Posterior cingulate gyrus (tissue), 11 donors: ENCODE data around the gene FGFRL1.
"Not testable (repeated sequence)": the region's sequence is repeated elsewhere in the genome, so short reads cannot be mapped to it uniquely, and the experiment has no call there.

Source experiments
- DNase-seq, 10 donors: peaks; one replicate each; pipeline versions ENCODE4 v3.0.0 to v3.0.0-alpha.2; 2020 to 2021; ENCODE audit warnings: mixed read lengths in 3 of 10
- intact Hi-C: fragments of 100-400 bp; cut with DNase I; formaldehyde crosslinking; loops from one replicate; pipeline ENCODE4 v1.15.1; 2023

The FGFRL1 gene

GRCh38 chr4:990746-991367 lies 20.6 kb upstream of the FGFRL1 start:
- peak in 1 of 10 donors; percentile 80 for DNase-seq

GRCh38 chr4:991451-992296 lies 19.8 kb upstream of the FGFRL1 start:
- DNase-seq: peak in 1 of 10 donors; percentile 84
- intact Hi-C loops: no loop called here

More at GRCh38 chr4:990746-991367, 20.6 kb upstream of the FGFRL1 start:
- intact Hi-C loops: no loop called here

- intact Hi-C loops: no loop called here
- DNase-seq: peak in 1 of 10 donors; percentile 80
Measured at GRCh38 chr4:992297-993110, 18.9 kb upstream of the FGFRL1 start.

- peak in 2 of 10 donors; percentile 69 to 83 for DNase-seq
- intact Hi-C loops: no loop called here
Measured at GRCh38 chr4:993111-994029, 18.1 kb upstream of the FGFRL1 start, which contains the start of gene SLC26A1. TSS of gene SLC26A1 (minus strand) at chr4:993404. CDS start at chr4:991703, 1,701 bp downstream.

GRCh38 chr4:995311-996026 lies 16.0 kb upstream of the FGFRL1 start:
- intact Hi-C loops: no loop called here
- DNase-seq: no peak

- intact Hi-C loops: no loop called here
- no peak for DNase-seq
Measured at GRCh38 chr4:996030-996996, 15.1 kb upstream of the FGFRL1 start.

- no peak for DNase-seq
- intact Hi-C loops: no loop called here
Measured at GRCh38 chr4:996997-997374, 14.4 kb upstream of the FGFRL1 start.

- peak in 2 of 10 donors; percentile 69 to 76 for DNase-seq
Measured at GRCh38 chr4:997375-998071, 13.9 kb upstream of the FGFRL1 start.

GRCh38 chr4:998096-998691 lies 13.2 kb upstream of the FGFRL1 start:
- DNase-seq: no peak
- intact Hi-C loops: no loop called here

More at GRCh38 chr4:997375-998071, 13.9 kb upstream of the FGFRL1 start:
- intact Hi-C loops: no loop called here

GRCh38 chr4:999240-999863 lies 12.1 kb upstream of the FGFRL1 start:
- intact Hi-C loops, DNase-seq: not testable (repeated sequence)

- DNase-seq: no peak
- intact Hi-C loops: no loop called here
Measured at GRCh38 chr4:999882-1000425, 11.5 kb upstream of the FGFRL1 start.

GRCh38 chr4:1000686-1001260 lies 10.7 kb upstream of the FGFRL1 start:
- DNase-seq: no peak
- intact Hi-C loops: no loop called here

GRCh38 chr4:1001561-1002130 lies 9.8 kb upstream of the FGFRL1 start:
- intact Hi-C loops: no loop called here
- no peak for DNase-seq

- DNase-seq: no peak
- intact Hi-C loops: no loop called here
Measured at GRCh38 chr4:1002131-1002630, 9.2 kb upstream of the FGFRL1 start.

- intact Hi-C loops: no loop called here
- no peak for DNase-seq
Measured at GRCh38 chr4:1002631-1003251, 8.7 kb upstream of the FGFRL1 start.
